ENCODE results near the gene RIPK3. TPM values are rescaled to one million over a fixed set of nuclear protein-coding genes. Genes with fewer than 3 reads are reported as not detected.
"Not testable (repeated sequence)": the region's sequence is repeated elsewhere in the genome, so short reads cannot be mapped to it uniquely, and the experiment has no call there.

RIPK3 gene
- total and polyA plus RNA-seq, 5 donors = 2.9 to 7.0 (median 6.1) TPM

- no peak for ATAC-seq
- Histone ChIP-seq H3K9me3 (ENCODE audit: control insufficient read depth, low read length) (no peaks in the 10 kb centered on the region), H3K4me3 (ENCODE audit: low read length) (no peak overlapping the region), H3K27ac (ENCODE audit: low read length) (no peak overlapping the region), H3K4me1 (ENCODE audit: control insufficient read depth, insufficient read depth, low read length) (peaks cover 5% of the 10 kb centered on the region), H3K27me3 (ENCODE audit: control insufficient read depth, insufficient read depth) (no peaks in the 10 kb centered on the region)
- intact Hi-C loops (cut with DNase I) = no loop called here
- 77% methylated on average over 7 of the region's 7 CpGs for WGBS
- DNase-seq = no peak
Measured at GRCh38 chr14:24378981-24379906, 39.5 kb upstream of the RIPK3 start.

- ATAC-seq = no peak
Measured at GRCh38 chr14:24378327-24378726, 38.5 kb upstream of the RIPK3 start.

GRCh38 chr14:24377657-24378056 is 37.9 kb upstream of the RIPK3 start:
- DNase-seq (peak in 1 of 3 donors; percentile 67), ATAC-seq (peak; percentile 44 to 59)
- no peaks in the 10 kb centered on the region for H3K27me3 ChIP-seq (ENCODE audit: control insufficient read depth, insufficient read depth)
- 59% methylated on average over 2 of the region's 2 CpGs for WGBS
- no peak overlapping the region for H3K4me3 ChIP-seq (ENCODE audit: low read length)
- intact Hi-C loops (cut with DNase I) = no loop called here
- H3K27ac ChIP-seq (ENCODE audit: low read length) = no peak overlapping the region
- H3K4me1 ChIP-seq (ENCODE audit: control insufficient read depth, insufficient read depth, low read length) = peaks cover 5% of the 10 kb centered on the region
- no peaks in the 10 kb centered on the region for H3K9me3 ChIP-seq (ENCODE audit: control insufficient read depth, low read length)

More at GRCh38 chr14:24378327-24378726, 38.5 kb upstream of the RIPK3 start:
- no peak for DNase-seq
- intact Hi-C loops (cut with DNase I) = no loop called here
- 78% methylated on average over 3 of the region's 3 CpGs for whole genome bisulfite sequencing
- no peak overlapping the region for H3K27ac ChIP-seq (ENCODE audit: low read length)
- H3K4me1 ChIP-seq (ENCODE audit: control insufficient read depth, insufficient read depth, low read length) = peaks cover 5% of the 10 kb centered on the region
- H3K27me3 ChIP-seq (ENCODE audit: control insufficient read depth, insufficient read depth) = no peaks in the 10 kb centered on the region
- H3K4me3 ChIP-seq (ENCODE audit: low read length) = no peak overlapping the region
- no peaks in the 10 kb centered on the region for H3K9me3 ChIP-seq (ENCODE audit: control insufficient read depth, low read length)

GRCh38 chr14:24377126-24377525 is 37.3 kb upstream of the RIPK3 start:
- WGBS = 61% methylated on average over 7 of the region's 7 CpGs
- ATAC-seq = peak; percentile 7 to 42
- Histone ChIP-seq H3K9me3 (ENCODE audit: control insufficient read depth, low read length) (no peaks in the 10 kb centered on the region), H3K4me3 (ENCODE audit: low read length) (no peak overlapping the region), H3K27ac (ENCODE audit: low read length) (no peak overlapping the region), H3K27me3 (ENCODE audit: control insufficient read depth, insufficient read depth) (no peaks in the 10 kb centered on the region), H3K4me1 (ENCODE audit: control insufficient read depth, insufficient read depth, low read length) (peaks cover 5% of the 10 kb centered on the region)
- DNase-seq = no peak
- intact Hi-C loops (cut with DNase I) = no loop called here

- Histone ChIP-seq H3K27ac (ENCODE audit: low read length) (no peak overlapping the region), H3K4me3 (ENCODE audit: low read length) (no peak overlapping the region), H3K9me3 (ENCODE audit: control insufficient read depth, low read length) (no peaks in the 10 kb centered on the region), H3K27me3 (ENCODE audit: control insufficient read depth, insufficient read depth) (no peaks in the 10 kb centered on the region), H3K4me1 (ENCODE audit: control insufficient read depth, insufficient read depth, low read length) (peaks cover 5% of the 10 kb centered on the region)
- ATAC-seq (no peak), DNase-seq (no peak)
- 68% methylated on average over 16 of the region's 16 CpGs for WGBS
- intact Hi-C loops (cut with DNase I) = no loop called here
Measured at GRCh38 chr14:24376448-24377070, 36.8 kb upstream of the RIPK3 start.

GRCh38 chr14:24372701-24373416 is 33.1 kb upstream of the RIPK3 start:
- no peak overlapping the region for H3K27ac ChIP-seq (ENCODE audit: low read length)
- H3K4me1 ChIP-seq (ENCODE audit: control insufficient read depth, insufficient read depth, low read length) = peaks cover 5% of the 10 kb centered on the region
- ATAC-seq (no peak), DNase-seq (peak; percentile 66 to 85 (median 76))
- WGBS = 70% methylated on average over 12 of the region's 12 CpGs
- no peak overlapping the region for H3K4me3 ChIP-seq (ENCODE audit: low read length)
- no peaks in the 10 kb centered on the region for H3K27me3 ChIP-seq (ENCODE audit: control insufficient read depth, insufficient read depth)
- no peaks in the 10 kb centered on the region for H3K9me3 ChIP-seq (ENCODE audit: control insufficient read depth, low read length)
- intact Hi-C loops (cut with DNase I) = no loop called here

GRCh38 chr14:24371605-24372004 is 31.8 kb upstream of the RIPK3 start:
- H3K4me3 ChIP-seq (ENCODE audit: low read length); H3K27ac ChIP-seq (ENCODE audit: low read length); intact Hi-C loops (cut with DNase I); H3K9me3 ChIP-seq (ENCODE audit: control insufficient read depth, low read length); H3K4me1 ChIP-seq (ENCODE audit: control insufficient read depth, insufficient read depth, low read length); DNase-seq; ATAC-seq; H3K27me3 ChIP-seq (ENCODE audit: control insufficient read depth, insufficient read depth): not testable (repeated sequence)
- WGBS = 85% methylated on average over 3 of the region's 3 CpGs

- DNase-seq (no peak), ATAC-seq (no peak)
- Histone ChIP-seq H3K4me3 (ENCODE audit: low read length) (no peak overlapping the region), H3K27me3 (ENCODE audit: control insufficient read depth, insufficient read depth) (no peaks in the 10 kb centered on the region), H3K27ac (ENCODE audit: low read length) (no peak overlapping the region), H3K9me3 (ENCODE audit: control insufficient read depth, low read length) (no peaks in the 10 kb centered on the region), H3K4me1 (ENCODE audit: control insufficient read depth, insufficient read depth, low read length) (no peaks in the 10 kb centered on the region)
- 59% methylated on average over 1 of the region's 1 CpG for WGBS
- intact Hi-C loops (cut with DNase I) = no loop called here
Measured at GRCh38 chr14:24370748-24371147, 31.0 kb upstream of the RIPK3 start.

GRCh38 chr14:24369907-24370687 is 30.3 kb upstream of the RIPK3 start:
- no peaks in the 10 kb centered on the region for H3K4me1 ChIP-seq (ENCODE audit: control insufficient read depth, insufficient read depth, low read length)
- no peaks in the 10 kb centered on the region for H3K27me3 ChIP-seq (ENCODE audit: control insufficient read depth, insufficient read depth)
- DNase-seq (peak in 1 of 3 donors; percentile 67), ATAC-seq (no peak)
- no peaks in the 10 kb centered on the region for H3K9me3 ChIP-seq (ENCODE audit: control insufficient read depth, low read length)
- 81% methylated on average over 32 of the region's 32 CpGs for WGBS
- intact Hi-C loops (cut with DNase I) = loop anchor here (5.0 to 10.0 kb wide), 3 partner anchors 42 to 65 kb away; no protein-coding TSS in a partner anchor
- no peak overlapping the region for H3K27ac ChIP-seq (ENCODE audit: low read length)
- no peak overlapping the region for H3K4me3 ChIP-seq (ENCODE audit: low read length)

GRCh38 chr14:24369463-24369862 is 29.7 kb upstream of the RIPK3 start:
- peak in 2 of 3 donors; percentile 64 to 76 for DNase-seq
- Histone ChIP-seq H3K27ac (ENCODE audit: low read length) (no peak overlapping the region), H3K9me3 (ENCODE audit: control insufficient read depth, low read length) (no peaks in the 10 kb centered on the region), H3K4me1 (ENCODE audit: control insufficient read depth, insufficient read depth, low read length) (no peaks in the 10 kb centered on the region), H3K27me3 (ENCODE audit: control insufficient read depth, insufficient read depth) (no peaks in the 10 kb centered on the region), H3K4me3 (ENCODE audit: low read length) (no peak overlapping the region)
- ATAC-seq = no peak
- 88% methylated on average over 20 of the region's 20 CpGs for whole genome bisulfite sequencing
- intact Hi-C loops (cut with DNase I) = loop anchor here (5.0 to 10.0 kb wide), 3 partner anchors 43 to 65 kb away; no protein-coding TSS in a partner anchor

Measured in right cardiac atrium (tissue), 5 donors.